GM21528 (cell line): ENCODE measurements around the gene ZNF326.

Experiments
- ATAC-seq: cut with Tn5 transposase; IDR thresholded peaks from one replicate; pipeline ENCODE4 v1.9.1; 2021; ENCODE audit warnings: mild to moderate bottlenecking, moderate library complexity; ENCODE audit not compliant: unreplicated experiment, low FRiP score

ZNF326 gene

GRCh38 chr1:90067194-90067931 is 72.5 kb downstream of the ZNF326 start:
- ATAC-seq: no peak

DNA sequence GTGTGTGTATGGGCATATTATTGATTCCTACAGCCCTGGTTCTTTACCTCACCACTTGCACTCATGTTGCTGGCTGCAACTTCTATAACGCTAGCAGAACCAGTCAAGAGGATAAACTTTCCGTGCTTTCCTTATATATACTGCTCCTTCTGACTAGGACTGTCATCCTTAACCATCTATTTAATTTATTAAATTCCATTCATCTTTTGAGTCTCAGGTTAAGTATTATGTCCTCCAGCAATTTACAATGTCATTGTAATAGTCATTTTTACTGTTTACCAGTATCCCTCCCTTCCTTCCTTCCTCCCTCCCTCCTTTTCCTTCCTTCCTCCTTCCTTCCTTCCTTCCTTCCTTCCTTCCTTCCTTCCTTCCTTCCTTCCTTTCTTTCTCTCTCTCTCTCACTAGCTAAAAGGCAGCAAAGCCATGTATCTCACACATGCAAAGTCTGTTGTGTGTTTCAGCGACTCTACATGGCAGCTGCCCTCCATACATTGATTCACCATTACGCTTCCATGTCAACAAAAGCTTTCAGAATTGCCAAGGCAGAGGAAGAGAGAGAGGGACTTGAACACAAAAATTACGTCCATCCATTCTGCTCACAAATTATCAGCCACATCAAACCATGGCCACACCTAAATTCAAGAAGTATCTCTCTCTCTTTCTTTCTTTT is 73.8 kb downstream of the ZNF326 start:
- no peak for ATAC-seq

GRCh38 chr1:90074137-90074536 is 79.2 kb downstream of the ZNF326 start:
- no peak for ATAC-seq

DNA sequence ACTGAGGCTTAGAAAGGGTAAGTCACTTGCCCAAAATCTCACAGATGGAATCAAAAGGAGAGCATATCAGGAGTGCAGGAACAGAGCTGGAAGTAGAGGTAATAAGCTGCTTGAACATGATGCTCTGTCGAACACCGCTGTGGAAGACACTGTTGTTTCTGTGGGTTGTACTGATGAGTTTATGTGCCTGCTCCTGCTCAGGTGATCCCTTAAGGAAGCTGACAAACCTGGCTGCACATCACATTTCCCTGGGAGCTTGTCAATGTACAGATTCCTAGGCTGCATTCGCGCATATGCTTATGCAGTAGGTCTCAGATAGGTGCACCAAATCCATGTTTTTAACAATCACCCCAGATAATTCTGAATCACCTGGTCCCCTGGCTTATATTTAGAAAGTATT is 79.7 kb downstream of the ZNF326 start:
- ATAC-seq: no peak

- ATAC-seq: no peak
These were observed 80.1 kb downstream of the ZNF326 start for GRCh38 chr1:90074970-90075391.

DNA sequence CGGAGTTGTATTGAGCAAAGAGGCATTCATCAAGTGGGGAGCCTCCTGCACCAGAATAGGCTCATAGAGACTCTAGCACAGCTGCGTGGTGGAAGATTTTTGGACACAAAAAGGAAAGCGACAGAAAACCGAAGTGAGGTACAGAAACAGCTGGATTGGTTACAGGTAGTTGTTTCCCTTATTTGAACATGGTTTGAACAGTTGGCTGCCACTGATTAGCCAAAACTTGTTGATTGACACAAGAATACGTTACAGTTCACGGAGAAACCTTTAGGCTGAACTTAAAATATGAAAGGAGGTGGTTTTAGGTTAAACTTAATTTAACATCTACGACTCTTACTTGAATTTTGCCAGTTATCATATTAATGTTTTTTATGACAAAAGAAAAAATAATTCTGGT is 89.1 kb downstream of the ZNF326 start:
- no peak for ATAC-seq
